Measurements from ENCODE around the gene BLACAT1. TPM values are rescaled to one million over a fixed set of nuclear protein-coding genes. Genes with fewer than 3 reads are reported as not detected.

BLACAT1 gene
- polyA plus RNA-seq, 3 donors = not detected

DNA sequence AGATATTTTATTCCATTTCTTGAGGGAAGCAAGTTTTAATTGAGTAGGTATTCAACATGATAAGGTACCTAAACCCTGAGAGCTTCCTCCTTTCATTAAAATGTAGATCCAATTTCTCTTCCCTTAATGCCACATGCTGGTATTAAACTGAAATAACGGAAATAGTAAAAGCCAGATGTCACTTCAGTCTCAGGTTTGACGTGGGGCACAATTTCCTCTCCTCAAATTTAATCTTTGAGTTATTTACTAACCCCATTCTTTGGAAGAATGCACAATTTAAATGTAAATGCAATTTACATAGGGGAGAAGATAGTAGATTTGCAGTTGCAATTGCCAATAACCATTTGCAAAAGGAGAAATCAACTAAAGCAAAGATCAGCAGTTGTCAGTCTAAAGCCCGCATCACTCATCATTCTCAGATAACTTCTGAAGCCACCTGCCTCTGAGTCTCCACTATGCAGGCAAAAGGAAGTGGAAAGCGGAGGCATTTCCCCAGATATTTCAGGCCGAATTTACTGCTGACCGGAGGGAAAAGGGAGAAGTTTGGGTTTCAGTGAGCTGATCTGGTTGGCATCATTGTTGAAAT lies 31.9 kb downstream of the BLACAT1 start:
- H2AFZ ChIP-seq (ENCODE audit: insufficient read depth, low read depth, low read length, poor library complexity, severe bottlenecking) = no peak overlapping the region
- H4K20me1 ChIP-seq (ENCODE audit: insufficient read depth, low read length) = no peaks in the 10 kb centered on the region
- no peak overlapping the region for H3K27ac ChIP-seq (ENCODE audit: low read depth in 1 of 2, low read length in 2 of 2)
- no peaks in the 10 kb centered on the region for H3K36me3 Mint-ChIP-seq
- H3K27ac Mint-ChIP-seq = no peak overlapping the region
- H3K9ac ChIP-seq (ENCODE audit: insufficient read depth, low read length, poor library complexity, severe bottlenecking) = no peak overlapping the region
- no peak overlapping the region for H3K4me3 ChIP-seq (replicated peaks in 1 of 3; ENCODE audit: low read depth in 2 of 3, low read length in 3 of 3)
- peaks cover 25 to 31% of the 10 kb centered on the region in 2 donors for H3K27me3 ChIP-seq (ENCODE audit: control insufficient read depth in 2 of 2, insufficient read depth in 2 of 2, low read length in 2 of 2)
- H3K4me2 ChIP-seq (replicated peaks; ENCODE audit: extremely low read depth, low read length, poor library complexity, severe bottlenecking) = no peak overlapping the region
- no peaks in the 10 kb centered on the region for H3K79me2 ChIP-seq (ENCODE audit: insufficient read depth, low read length)
- peaks cover 23 to 43% (median 28%) of the 10 kb centered on the region in 3 donors for H3K27me3 Mint-ChIP-seq (ENCODE audit: low read depth in 3 of 3)
- no peak for DNase-seq
- peak overlapping the region in 1 of 2 donors; percentile 35 for H3K4me3 Mint-ChIP-seq
- WGBS (ENCODE audit: insufficient coverage) = 81% methylated on average over 3 of the region's 6 CpGs
- TF ChIP-seq, protein P1, sequence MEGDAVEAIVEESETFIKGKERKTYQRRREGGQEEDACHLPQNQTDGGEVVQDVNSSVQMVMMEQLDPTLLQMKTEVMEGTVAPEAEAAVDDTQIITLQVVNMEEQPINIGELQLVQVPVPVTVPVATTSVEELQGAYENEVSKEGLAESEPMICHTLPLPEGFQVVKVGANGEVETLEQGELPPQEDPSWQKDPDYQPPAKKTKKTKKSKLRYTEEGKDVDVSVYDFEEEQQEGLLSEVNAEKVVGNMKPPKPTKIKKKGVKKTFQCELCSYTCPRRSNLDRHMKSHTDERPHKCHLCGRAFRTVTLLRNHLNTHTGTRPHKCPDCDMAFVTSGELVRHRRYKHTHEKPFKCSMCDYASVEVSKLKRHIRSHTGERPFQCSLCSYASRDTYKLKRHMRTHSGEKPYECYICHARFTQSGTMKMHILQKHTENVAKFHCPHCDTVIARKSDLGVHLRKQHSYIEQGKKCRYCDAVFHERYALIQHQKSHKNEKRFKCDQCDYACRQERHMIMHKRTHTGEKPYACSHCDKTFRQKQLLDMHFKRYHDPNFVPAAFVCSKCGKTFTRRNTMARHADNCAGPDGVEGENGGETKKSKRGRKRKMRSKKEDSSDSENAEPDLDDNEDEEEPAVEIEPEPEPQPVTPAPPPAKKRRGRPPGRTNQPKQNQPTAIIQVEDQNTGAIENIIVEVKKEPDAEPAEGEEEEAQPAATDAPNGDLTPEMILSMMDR (IDR thresholded peaks at IDR 0.05) = no peak
- H3K4me1 Mint-ChIP-seq = no peaks in the 10 kb centered on the region
- H3K4me1 ChIP-seq (ENCODE audit: control insufficient read depth in 1 of 2, insufficient read depth in 2 of 2, low read length in 2 of 2) = no peaks in the 10 kb centered on the region
- H3K9me3 ChIP-seq (replicated peaks in 1 of 2; ENCODE audit: control insufficient read depth in 1 of 2, insufficient read depth in 1 of 2, low read length in 2 of 2) = no peaks in the 10 kb centered on the region
- H3K36me3 ChIP-seq (replicated peaks in 1 of 2; ENCODE audit: control insufficient read depth in 1 of 2, insufficient read depth in 2 of 2, low read length in 2 of 2) = no peaks in the 10 kb centered on the region
- intact Hi-C loops (cut with micrococcal nuclease) = no loop called here
- H3K9me3 Mint-ChIP-seq = peaks cover 0 to 2% (median 0%) of the 10 kb centered on the region in 7 donors

DNA sequence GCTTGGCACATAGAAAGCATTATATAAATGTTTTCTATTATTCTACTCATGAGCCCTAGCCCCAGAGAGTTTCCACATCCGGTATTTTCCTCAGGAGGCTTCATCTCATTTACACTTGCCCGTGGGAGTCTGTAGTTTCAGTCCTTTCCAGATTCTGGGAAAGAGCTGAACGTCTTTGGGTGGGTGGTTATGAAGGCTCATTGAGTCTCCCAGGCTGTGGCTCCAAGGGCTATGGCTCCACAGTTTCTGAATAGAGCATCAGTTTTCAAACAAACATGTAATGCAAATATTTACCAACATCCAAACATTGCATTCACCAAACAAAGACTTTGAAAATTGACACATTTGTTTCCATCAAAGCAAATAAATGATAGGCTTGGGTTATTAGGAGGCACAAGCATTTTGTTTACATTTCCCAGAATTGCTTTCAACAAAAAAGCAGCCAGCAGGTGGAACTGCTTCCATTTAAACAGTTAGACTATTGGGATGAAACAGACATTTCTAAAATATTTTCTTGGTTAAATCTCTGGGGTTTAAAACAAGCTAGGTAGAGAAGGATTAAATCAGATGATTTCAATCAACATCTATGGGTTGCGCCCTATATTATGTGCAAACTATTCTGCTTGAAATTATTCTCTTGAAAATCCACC lies 32.7 kb downstream of the BLACAT1 start:
- peaks cover 0 to 2% (median 0%) of the 10 kb centered on the region in 7 donors for H3K9me3 Mint-ChIP-seq
- no peak overlapping the region for H3K4me3 Mint-ChIP-seq
- peaks cover 23 to 48% (median 30%) of the 10 kb centered on the region in 3 donors for H3K27me3 Mint-ChIP-seq (ENCODE audit: low read depth in 3 of 3)
- H3K79me2 ChIP-seq (ENCODE audit: insufficient read depth, low read length) = no peaks in the 10 kb centered on the region
- intact Hi-C loops (cut with micrococcal nuclease) = no loop called here
- no peak overlapping the region for H3K4me3 ChIP-seq (replicated peaks in 1 of 3; ENCODE audit: low read depth in 2 of 3, low read length in 3 of 3)
- peaks cover 25 to 27% of the 10 kb centered on the region in 2 donors for H3K27me3 ChIP-seq (ENCODE audit: control insufficient read depth in 2 of 2, insufficient read depth in 2 of 2, low read length in 2 of 2)
- no peaks in the 10 kb centered on the region for H3K4me1 Mint-ChIP-seq
- H3K27ac ChIP-seq (ENCODE audit: low read depth in 1 of 2, low read length in 2 of 2) = no peak overlapping the region
- no peaks in the 10 kb centered on the region for H3K36me3 Mint-ChIP-seq
- TF ChIP-seq, protein P1 (IDR thresholded peaks at IDR 0.05) = no peak
- H3K36me3 ChIP-seq (replicated peaks in 1 of 2; ENCODE audit: control insufficient read depth in 1 of 2, insufficient read depth in 2 of 2, low read length in 2 of 2) = no peaks in the 10 kb centered on the region
- no peaks in the 10 kb centered on the region for H3K4me1 ChIP-seq (ENCODE audit: control insufficient read depth in 1 of 2, insufficient read depth in 2 of 2, low read length in 2 of 2)
- H3K27ac Mint-ChIP-seq = no peak overlapping the region
- H3K9ac ChIP-seq (ENCODE audit: insufficient read depth, low read length, poor library complexity, severe bottlenecking) = no peak overlapping the region
- no peak for DNase-seq
- H2AFZ ChIP-seq (ENCODE audit: insufficient read depth, low read depth, low read length, poor library complexity, severe bottlenecking) = no peak overlapping the region
- H3K9me3 ChIP-seq (replicated peaks in 1 of 2; ENCODE audit: control insufficient read depth in 1 of 2, insufficient read depth in 1 of 2, low read length in 2 of 2) = no peaks in the 10 kb centered on the region
- no peak overlapping the region for H3K4me2 ChIP-seq (replicated peaks; ENCODE audit: extremely low read depth, low read length, poor library complexity, severe bottlenecking)
- WGBS (ENCODE audit: insufficient coverage) = no CpG with 5 or more reads among the region's 4 CpGs
- no peaks in the 10 kb centered on the region for H4K20me1 ChIP-seq (ENCODE audit: insufficient read depth, low read length)

All from CD14-positive monocyte (primary cell).